Measurements from ENCODE around the gene CNTN1.

CNTN1 gene

GRCh38 chr12:40834321-40834720, 142.1 kb downstream of the CNTN1 start:
- 93 to 100% methylated on average over 1 to 3 of the region's 5 CpGs for WGBS, 2 experiments (ENCODE audit: insufficient coverage in 2 of 2)

GRCh38 chr12:40837891-40838429, 145.7 kb downstream of the CNTN1 start:
- H3K36me3 ChIP-seq (ENCODE audit: control insufficient read depth, insufficient read depth, low read length): no peaks in the 10 kb centered on the region
- H3K4me1 ChIP-seq (ENCODE audit: control insufficient read depth, insufficient read depth, low read length, poor library complexity, severe bottlenecking): no peaks in the 10 kb centered on the region
- no peak overlapping the region for H3K27ac ChIP-seq (ENCODE audit: low read depth, low read length, severe bottlenecking)
- WGBS, 2 experiments (ENCODE audit: insufficient coverage in 2 of 2): 77 to 91% methylated on average over 3 of the region's 6 CpGs
- H3K9me3 ChIP-seq (ENCODE audit: control insufficient read depth, low read length): no peaks in the 10 kb centered on the region
- no peak overlapping the region for H3K4me3 ChIP-seq (ENCODE audit: extremely low read depth, insufficient read depth, low read length, poor library complexity, severe bottlenecking)

More at GRCh38 chr12:40834321-40834720, 142.1 kb downstream of the CNTN1 start:
- Histone ChIP-seq H3K9me3 (ENCODE audit: control insufficient read depth, low read length) (no peaks in the 10 kb centered on the region), H3K36me3 (ENCODE audit: control insufficient read depth, insufficient read depth, low read length) (no peaks in the 10 kb centered on the region), H3K27ac (ENCODE audit: low read depth, low read length, severe bottlenecking) (no peak overlapping the region), H3K4me3 (ENCODE audit: extremely low read depth, insufficient read depth, low read length, poor library complexity, severe bottlenecking) (no peak overlapping the region), H3K4me1 (ENCODE audit: control insufficient read depth, insufficient read depth, low read length, poor library complexity, severe bottlenecking) (no peaks in the 10 kb centered on the region)

GRCh38 chr12:40843495-40843894, 151.3 kb downstream of the CNTN1 start:
- WGBS, 2 experiments (ENCODE audit: insufficient coverage in 2 of 2): no CpG with 5 or more reads among the region's 3 CpGs
- Histone ChIP-seq H3K9me3 (ENCODE audit: control insufficient read depth, low read length) (no peaks in the 10 kb centered on the region), H3K36me3 (ENCODE audit: control insufficient read depth, insufficient read depth, low read length) (no peaks in the 10 kb centered on the region), H3K4me3 (ENCODE audit: extremely low read depth, insufficient read depth, low read length, poor library complexity, severe bottlenecking) (no peak overlapping the region), H3K4me1 (ENCODE audit: control insufficient read depth, insufficient read depth, low read length, poor library complexity, severe bottlenecking) (no peaks in the 10 kb centered on the region), H3K27ac (ENCODE audit: low read depth, low read length, severe bottlenecking) (no peak overlapping the region)

- H3K27ac ChIP-seq (ENCODE audit: low read depth, low read length, severe bottlenecking): no peak overlapping the region
- H3K4me1 ChIP-seq (ENCODE audit: control insufficient read depth, insufficient read depth, low read length, poor library complexity, severe bottlenecking): no peaks in the 10 kb centered on the region
- H3K36me3 ChIP-seq (ENCODE audit: control insufficient read depth, insufficient read depth, low read length): no peaks in the 10 kb centered on the region
- H3K4me3 ChIP-seq (ENCODE audit: extremely low read depth, insufficient read depth, low read length, poor library complexity, severe bottlenecking): no peak overlapping the region
- no peaks in the 10 kb centered on the region for H3K9me3 ChIP-seq (ENCODE audit: control insufficient read depth, low read length)
- WGBS, 2 experiments (ENCODE audit: insufficient coverage in 2 of 2): 80 to 88% methylated on average over 1 of the region's 1 CpG
Measured at GRCh38 chr12:40853221-40853620, 161.0 kb downstream of the CNTN1 start.

- Histone ChIP-seq H3K27ac (ENCODE audit: low read depth, low read length, severe bottlenecking) (no peak overlapping the region), H3K9me3 (ENCODE audit: control insufficient read depth, low read length) (no peaks in the 10 kb centered on the region), H3K36me3 (ENCODE audit: control insufficient read depth, insufficient read depth, low read length) (no peaks in the 10 kb centered on the region), H3K4me1 (ENCODE audit: control insufficient read depth, insufficient read depth, low read length, poor library complexity, severe bottlenecking) (no peaks in the 10 kb centered on the region), H3K4me3 (ENCODE audit: extremely low read depth, insufficient read depth, low read length, poor library complexity, severe bottlenecking) (no peak overlapping the region)
- 53 to 66% methylated on average over 3 of the region's 4 CpGs for WGBS, 2 experiments (ENCODE audit: insufficient coverage in 2 of 2)
Measured at GRCh38 chr12:40854604-40855003, 162.4 kb downstream of the CNTN1 start.

- Histone ChIP-seq H3K9me3 (ENCODE audit: control insufficient read depth, low read length) (no peaks in the 10 kb centered on the region), H3K4me1 (ENCODE audit: control insufficient read depth, insufficient read depth, low read length, poor library complexity, severe bottlenecking) (no peaks in the 10 kb centered on the region), H3K36me3 (ENCODE audit: control insufficient read depth, insufficient read depth, low read length) (no peaks in the 10 kb centered on the region), H3K27ac (ENCODE audit: low read depth, low read length, severe bottlenecking) (no peak overlapping the region), H3K4me3 (ENCODE audit: extremely low read depth, insufficient read depth, low read length, poor library complexity, severe bottlenecking) (no peak overlapping the region)
- WGBS, 2 experiments (ENCODE audit: insufficient coverage in 2 of 2): no CpG with 5 or more reads among the region's 1 CpG
Measured at GRCh38 chr12:40864891-40865290, 172.7 kb downstream of the CNTN1 start.

GRCh38 chr12:40870981-40871380, 178.7 kb downstream of the CNTN1 start:
- Histone ChIP-seq H3K36me3 (ENCODE audit: control insufficient read depth, insufficient read depth, low read length) (no peaks in the 10 kb centered on the region), H3K4me1 (ENCODE audit: control insufficient read depth, insufficient read depth, low read length, poor library complexity, severe bottlenecking) (no peaks in the 10 kb centered on the region), H3K27ac (ENCODE audit: low read depth, low read length, severe bottlenecking) (no peak overlapping the region), H3K9me3 (ENCODE audit: control insufficient read depth, low read length) (no peaks in the 10 kb centered on the region), H3K4me3 (ENCODE audit: extremely low read depth, insufficient read depth, low read length, poor library complexity, severe bottlenecking) (no peak overlapping the region)

- Histone ChIP-seq H3K27ac (ENCODE audit: low read depth, low read length, severe bottlenecking) (no peak overlapping the region), H3K9me3 (ENCODE audit: control insufficient read depth, low read length) (no peaks in the 10 kb centered on the region), H3K36me3 (ENCODE audit: control insufficient read depth, insufficient read depth, low read length) (no peaks in the 10 kb centered on the region), H3K4me3 (ENCODE audit: extremely low read depth, insufficient read depth, low read length, poor library complexity, severe bottlenecking) (no peak overlapping the region), H3K4me1 (ENCODE audit: control insufficient read depth, insufficient read depth, low read length, poor library complexity, severe bottlenecking) (no peaks in the 10 kb centered on the region)
- WGBS, 2 experiments (ENCODE audit: insufficient coverage in 2 of 2): 90 to 91% methylated on average over 1 of the region's 1 CpG
Measured at GRCh38 chr12:40874868-40875267, 182.6 kb downstream of the CNTN1 start.

GRCh38 chr12:40889329-40889728, 197.1 kb downstream of the CNTN1 start:
- H3K36me3 ChIP-seq (ENCODE audit: control insufficient read depth, insufficient read depth, low read length): no peaks in the 10 kb centered on the region

GRCh38 chr12:40892528-40892927, 200.3 kb downstream of the CNTN1 start:
- Histone ChIP-seq H3K36me3 (ENCODE audit: control insufficient read depth, insufficient read depth, low read length) (no peaks in the 10 kb centered on the region), H3K4me1 (ENCODE audit: control insufficient read depth, insufficient read depth, low read length, poor library complexity, severe bottlenecking) (no peaks in the 10 kb centered on the region), H3K9me3 (ENCODE audit: control insufficient read depth, low read length) (no peaks in the 10 kb centered on the region), H3K27ac (ENCODE audit: low read depth, low read length, severe bottlenecking) (no peak overlapping the region), H3K4me3 (ENCODE audit: extremely low read depth, insufficient read depth, low read length, poor library complexity, severe bottlenecking) (no peak overlapping the region)
- WGBS, 2 experiments (ENCODE audit: insufficient coverage in 2 of 2): no CpG with 5 or more reads among the region's 4 CpGs

More at GRCh38 chr12:40889329-40889728, 197.1 kb downstream of the CNTN1 start:
- H3K27ac ChIP-seq (ENCODE audit: low read depth, low read length, severe bottlenecking): no peak overlapping the region
- 100% methylated on average over 1 of the region's 3 CpGs; no CpG with 5 or more reads in 1 of the 2 experiments for WGBS, 2 experiments (ENCODE audit: insufficient coverage in 2 of 2)
- no peaks in the 10 kb centered on the region for H3K9me3 ChIP-seq (ENCODE audit: control insufficient read depth, low read length)
- H3K4me1 ChIP-seq (ENCODE audit: control insufficient read depth, insufficient read depth, low read length, poor library complexity, severe bottlenecking): no peaks in the 10 kb centered on the region
- no peak overlapping the region for H3K4me3 ChIP-seq (ENCODE audit: extremely low read depth, insufficient read depth, low read length, poor library complexity, severe bottlenecking)

GRCh38 chr12:40898505-40898904, 206.3 kb downstream of the CNTN1 start:
- no peaks in the 10 kb centered on the region for H3K9me3 ChIP-seq (ENCODE audit: control insufficient read depth, low read length)
- no peaks in the 10 kb centered on the region for H3K36me3 ChIP-seq (ENCODE audit: control insufficient read depth, insufficient read depth, low read length)
- no peak overlapping the region for H3K27ac ChIP-seq (ENCODE audit: low read depth, low read length, severe bottlenecking)
- H3K4me1 ChIP-seq (ENCODE audit: control insufficient read depth, insufficient read depth, low read length, poor library complexity, severe bottlenecking): no peaks in the 10 kb centered on the region
- H3K4me3 ChIP-seq (ENCODE audit: extremely low read depth, insufficient read depth, low read length, poor library complexity, severe bottlenecking): no peak overlapping the region
- whole genome bisulfite sequencing, 2 experiments (ENCODE audit: insufficient coverage in 2 of 2): 58 to 83% methylated on average over 1 of the region's 3 CpGs

All from mesodermal cell (in vitro differentiated cells).